EL (cell line): ENCODE data around the gene CALN1.

Source experiments
- DNase-seq: peaks from one replicate; pipeline ENCODE4 v3.0.0-alpha.2; 2016

CALN1 gene

GRCh38 chr7:72170475-72170874 is 241.7 kb downstream of the CALN1 start:
- no peak for DNase-seq

DNA sequence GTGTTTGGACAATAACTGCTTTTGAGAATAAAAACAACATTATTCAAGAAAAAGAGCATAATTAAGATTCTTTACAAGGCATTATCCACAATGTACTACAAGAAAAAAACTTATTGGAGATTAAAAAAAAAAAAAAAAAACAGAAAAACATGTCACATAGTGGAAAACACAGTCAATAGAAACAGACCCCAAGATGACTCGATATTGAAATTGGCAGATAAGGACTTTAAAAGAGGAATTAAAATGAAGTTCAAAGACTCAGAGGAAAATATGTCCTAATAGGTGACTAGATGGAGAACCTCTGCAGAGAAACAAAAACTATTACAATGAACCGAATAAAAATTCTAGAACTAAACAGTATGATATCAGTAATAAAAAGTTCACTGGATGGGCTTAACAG is 248.9 kb downstream of the CALN1 start:
- no peak for DNase-seq

GRCh38 chr7:72161534-72161933 is 250.6 kb downstream of the CALN1 start:
- no peak for DNase-seq

- no peak for DNase-seq
Measured at GRCh38 chr7:72159911-72160310, 252.2 kb downstream of the CALN1 start.

GRCh38 chr7:72156671-72157070 is 255.5 kb downstream of the CALN1 start:
- no peak for DNase-seq

DNA sequence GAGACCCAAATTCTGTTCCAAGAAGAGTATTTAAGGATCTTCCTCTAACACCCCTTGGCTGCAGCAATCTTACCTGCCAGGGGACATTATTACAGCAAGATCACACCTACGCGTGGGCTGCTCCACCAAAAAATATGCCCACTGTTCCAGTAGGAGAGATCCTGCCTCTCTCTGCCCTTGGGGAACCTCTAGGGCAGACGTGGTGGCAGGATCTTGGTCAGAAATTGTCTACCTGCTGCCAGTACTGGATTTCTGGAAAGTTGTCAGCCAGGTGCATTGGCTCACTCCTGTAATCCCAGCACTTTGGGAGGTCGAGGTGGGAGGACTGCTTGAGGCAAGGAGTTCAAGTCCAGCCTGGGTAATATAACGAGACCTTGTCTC is 259.0 kb downstream of the CALN1 start:
- DNase-seq = no peak

GRCh38 chr7:72152161-72153131 is 259.7 kb downstream of the CALN1 start:
- DNase-seq = no peak

- DNase-seq = no peak
Measured at GRCh38 chr7:72140566-72140965, 271.6 kb downstream of the CALN1 start.

GRCh38 chr7:72127136-72127535 is 285.0 kb downstream of the CALN1 start:
- DNase-seq = no peak

- no peak for DNase-seq
Measured at GRCh38 chr7:72123913-72124312, 288.2 kb downstream of the CALN1 start.

GRCh38 chr7:72118366-72118765 is 293.8 kb downstream of the CALN1 start:
- no peak for DNase-seq

DNA sequence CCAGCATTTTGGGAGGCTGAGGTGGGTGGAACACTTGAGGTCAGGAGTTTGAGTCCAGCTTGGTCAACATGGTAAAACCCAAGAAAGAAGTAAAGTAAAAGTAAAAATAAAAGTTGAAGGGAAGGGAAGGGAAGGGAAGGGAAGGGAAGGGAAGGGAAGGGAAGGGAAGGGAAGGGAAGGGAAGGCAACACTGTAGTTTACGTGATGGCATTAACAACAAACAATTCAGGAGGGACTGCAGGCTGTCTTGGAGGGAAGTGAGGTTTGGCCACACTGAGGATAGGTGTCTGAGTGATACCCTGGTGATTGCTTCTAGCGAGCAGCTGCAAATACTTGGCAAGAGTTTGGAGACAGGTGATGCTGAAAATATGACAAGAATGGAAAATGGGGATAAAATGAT is 298.0 kb downstream of the CALN1 start:
- DNase-seq = no peak

DNA sequence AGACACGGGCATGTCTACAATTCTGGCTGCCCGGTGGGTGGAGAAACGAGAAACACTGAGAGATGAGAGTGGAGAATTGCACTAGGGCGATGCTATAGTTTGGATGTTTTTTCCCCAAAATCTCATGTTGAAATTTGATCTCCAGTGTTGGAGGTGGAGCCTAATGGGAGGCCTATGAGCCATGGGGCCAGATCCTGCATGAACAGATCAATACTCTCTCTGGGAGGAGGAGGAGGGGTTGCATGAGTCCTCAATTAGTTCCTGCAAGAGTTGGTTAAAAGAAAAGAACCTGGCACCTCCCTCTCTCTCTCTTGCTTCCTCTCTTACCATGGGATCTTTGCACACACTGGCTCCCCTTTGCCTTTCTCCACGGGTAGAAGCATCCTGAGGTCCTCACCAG is 299.1 kb downstream of the CALN1 start:
- DNase-seq = no peak

GRCh38 chr7:72112530-72112929 is 299.6 kb downstream of the CALN1 start:
- no peak for DNase-seq

DNA sequence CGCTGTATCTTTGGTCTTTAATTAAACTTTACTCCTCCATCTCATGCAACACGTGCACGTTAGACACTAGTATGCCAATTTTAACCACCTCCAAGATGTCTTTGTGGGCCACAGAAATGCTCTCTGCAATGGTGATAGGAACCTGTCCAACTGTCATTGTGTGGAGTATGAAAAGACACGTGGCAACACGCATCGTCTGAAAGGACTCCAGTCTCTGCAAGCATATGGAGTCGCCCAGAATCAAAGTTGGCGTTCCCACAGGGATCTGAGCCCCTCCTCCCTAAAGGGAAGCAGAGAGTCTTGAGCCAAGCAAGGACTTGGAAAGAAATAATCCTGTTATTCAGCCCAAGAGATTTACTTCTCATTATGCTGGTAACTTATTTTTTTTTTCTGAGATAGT is 301.1 kb downstream of the CALN1 start:
- no peak for DNase-seq

GRCh38 chr7:72109566-72109965 is 302.6 kb downstream of the CALN1 start:
- DNase-seq = no peak

DNA sequence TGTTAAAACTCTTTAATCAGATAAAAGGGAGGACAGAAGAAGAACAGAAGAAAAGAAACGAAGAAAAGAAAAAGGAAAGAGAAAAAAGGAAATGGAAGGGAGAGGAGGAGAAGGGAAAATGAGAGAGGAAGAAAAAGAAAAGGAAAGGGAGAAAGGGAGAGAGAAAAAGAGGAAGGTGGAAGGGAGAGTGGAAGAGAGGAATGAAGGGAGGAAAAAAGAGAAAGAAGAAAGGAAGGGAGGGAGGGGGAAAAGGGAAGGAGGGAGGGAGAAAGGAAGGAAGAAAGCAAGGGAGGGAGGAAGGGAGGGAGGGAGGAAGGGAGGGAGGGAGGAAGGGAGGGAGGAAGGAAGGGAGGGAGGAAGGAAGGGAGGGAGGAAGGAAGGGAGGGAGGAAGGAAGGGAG is 305.7 kb downstream of the CALN1 start:
- no peak for DNase-seq

DNA sequence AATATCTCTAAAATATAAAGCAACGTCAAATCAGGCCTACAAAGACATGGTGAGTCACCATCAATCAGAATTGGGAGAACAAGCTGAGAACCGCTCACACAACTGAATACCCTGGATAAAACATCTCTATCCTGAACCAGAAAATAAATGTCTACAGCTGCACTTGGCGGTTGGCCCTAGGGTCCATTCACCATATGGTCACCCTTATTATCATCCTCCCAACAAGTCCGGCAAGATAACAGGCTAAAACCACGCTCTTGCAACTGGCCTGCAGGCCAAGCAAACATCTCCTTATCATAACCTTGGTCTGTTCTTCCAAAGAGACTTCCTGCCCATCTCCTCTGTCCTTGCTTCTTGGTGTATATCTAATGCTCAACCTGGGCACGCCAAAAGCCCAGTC is 310.7 kb downstream of the CALN1 start:
- no peak for DNase-seq

GRCh38 chr7:72099784-72100183 is 312.4 kb downstream of the CALN1 start:
- DNase-seq = no peak

DNA sequence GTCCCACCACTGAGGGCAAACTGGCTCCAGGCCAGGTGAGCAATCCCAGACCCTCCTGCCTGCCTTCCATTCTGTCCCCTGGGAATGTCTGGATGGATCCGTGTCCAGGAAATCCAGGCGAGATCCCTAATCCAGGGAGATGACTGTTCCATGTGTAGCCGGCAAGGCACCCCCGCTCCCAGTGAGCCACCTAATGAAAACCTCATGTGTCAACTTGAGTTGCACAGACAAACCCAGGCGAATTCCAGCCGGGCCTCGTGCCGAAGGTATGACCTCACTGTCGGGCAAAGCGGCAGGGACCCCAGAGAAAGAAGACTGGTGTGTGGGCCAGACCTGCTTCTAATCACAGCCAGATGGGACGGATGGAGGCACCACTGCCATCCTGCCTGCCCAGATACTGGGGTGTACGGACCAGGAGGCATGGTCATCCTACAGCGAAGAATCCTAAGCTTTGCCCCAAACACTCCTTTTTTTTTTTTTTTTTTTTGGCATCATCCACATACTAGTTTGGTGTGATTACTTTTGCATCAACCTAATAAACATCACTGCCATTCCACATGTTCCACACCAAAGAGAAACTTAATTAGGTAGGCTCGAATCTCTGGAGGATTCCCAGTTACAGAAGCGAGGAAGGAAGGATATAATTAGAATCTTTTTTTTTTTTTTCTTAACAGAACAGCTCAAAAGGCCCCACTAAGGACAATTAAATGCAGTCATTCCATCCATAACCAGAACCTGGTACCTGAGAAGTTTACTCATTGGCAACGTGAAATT is 313.1 kb downstream of the CALN1 start:
- no peak for DNase-seq

- DNase-seq = no peak
Measured at GRCh38 chr7:72097226-72097625, 314.9 kb downstream of the CALN1 start.

DNA sequence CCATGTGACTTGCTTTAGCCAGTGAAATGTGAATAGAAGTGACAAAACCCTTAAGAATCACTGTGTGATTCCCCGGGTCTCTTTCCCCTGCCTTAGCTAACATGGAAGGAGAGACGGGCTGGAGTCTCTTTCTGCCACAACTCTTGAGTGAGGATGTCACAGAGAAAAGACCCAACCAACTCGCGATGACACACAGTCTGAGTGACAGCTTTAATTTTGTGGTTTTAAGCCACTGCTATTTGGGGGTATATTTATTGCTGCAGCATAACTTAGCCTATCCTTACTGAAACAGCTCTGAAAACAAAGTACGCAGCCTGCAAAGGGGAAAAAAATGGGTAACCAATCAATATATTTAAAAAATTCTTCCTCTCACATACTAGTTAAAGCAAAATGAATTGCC is 319.4 kb downstream of the CALN1 start:
- DNase-seq = no peak

GRCh38 chr7:72087926-72088325 is 324.2 kb downstream of the CALN1 start:
- DNase-seq = no peak

- DNase-seq = no peak
Measured at GRCh38 chr7:72080865-72081510, 331.1 kb downstream of the CALN1 start.
